GM18498 (cell line): ENCODE measurements around the gene PITPNM3.

Source experiments
- ATAC-seq: cut with Tn5 transposase; IDR thresholded peaks from one replicate; pipeline ENCODE4 v1.9.1; 2021; ENCODE audit warnings: mild to moderate bottlenecking, moderate library complexity; ENCODE audit not compliant: unreplicated experiment

PITPNM3 gene

DNA sequence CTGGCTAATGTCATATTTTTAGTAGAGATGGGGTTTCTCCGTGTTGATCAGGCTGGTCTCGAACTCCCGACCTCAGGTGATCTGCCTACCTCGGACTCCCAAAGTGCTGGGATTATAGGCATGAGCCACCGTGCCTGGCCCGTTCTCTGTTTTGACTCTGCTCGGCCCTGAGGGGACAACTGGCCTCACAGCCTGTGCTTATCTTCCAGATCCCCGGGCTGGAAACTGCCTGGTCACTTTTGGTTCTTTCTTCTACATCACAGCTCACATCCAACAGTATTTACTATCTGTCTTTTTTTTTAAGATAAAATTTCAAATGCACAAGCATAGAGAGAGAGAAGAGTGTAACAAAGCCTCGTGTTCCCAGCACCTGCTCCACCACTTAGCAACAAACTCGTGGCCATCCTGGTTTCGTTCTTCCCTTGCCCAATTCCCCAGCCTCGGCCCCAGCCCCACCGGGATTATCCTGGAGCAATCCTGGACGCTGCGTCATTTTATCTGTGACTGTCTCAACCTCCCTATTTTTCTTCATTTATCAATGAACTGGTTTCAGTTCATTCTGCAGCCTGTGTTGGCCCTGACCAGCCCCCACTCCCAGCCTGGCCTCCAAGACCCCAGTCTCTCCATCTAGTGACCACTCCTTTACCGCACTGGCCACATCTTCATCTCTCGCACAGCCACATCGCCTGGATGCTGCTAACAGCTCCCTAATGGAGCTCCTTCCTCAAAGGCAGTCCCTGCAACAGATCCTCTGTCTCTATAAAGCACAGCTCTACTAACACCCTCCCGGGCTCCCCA lies 91.0 kb downstream of the PITPNM3 start:
- ATAC-seq, result no peak

DNA sequence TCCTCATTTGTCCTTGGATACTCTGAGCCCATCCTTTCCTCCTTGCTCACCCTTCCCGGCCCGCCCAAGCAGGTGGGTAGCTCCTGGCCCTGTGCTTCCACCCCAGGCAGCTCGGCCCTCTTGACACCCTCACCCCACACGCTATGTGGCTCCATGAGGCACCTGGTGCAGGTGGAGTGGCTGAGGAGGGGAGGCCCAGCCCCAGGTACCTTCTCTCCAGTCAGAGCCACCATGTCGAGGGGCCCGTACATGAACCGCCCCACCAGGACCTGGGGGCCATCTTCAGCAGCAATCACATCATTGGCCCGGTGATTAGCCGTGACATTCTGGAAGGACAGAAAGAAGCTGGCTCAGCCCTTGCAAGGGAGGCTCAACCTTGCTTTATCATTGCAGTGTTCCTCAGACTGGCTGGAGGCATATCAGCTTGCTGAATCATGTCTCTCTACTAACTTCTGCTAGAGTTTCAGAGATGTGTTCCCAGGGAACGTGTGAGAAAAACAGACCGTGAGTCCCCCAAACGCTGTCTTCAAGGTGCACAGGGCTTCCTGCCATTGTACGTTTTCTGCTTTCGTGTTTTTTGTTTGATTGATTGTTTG lies 91.8 kb downstream of the PITPNM3 start:
- ATAC-seq, result no peak

DNA sequence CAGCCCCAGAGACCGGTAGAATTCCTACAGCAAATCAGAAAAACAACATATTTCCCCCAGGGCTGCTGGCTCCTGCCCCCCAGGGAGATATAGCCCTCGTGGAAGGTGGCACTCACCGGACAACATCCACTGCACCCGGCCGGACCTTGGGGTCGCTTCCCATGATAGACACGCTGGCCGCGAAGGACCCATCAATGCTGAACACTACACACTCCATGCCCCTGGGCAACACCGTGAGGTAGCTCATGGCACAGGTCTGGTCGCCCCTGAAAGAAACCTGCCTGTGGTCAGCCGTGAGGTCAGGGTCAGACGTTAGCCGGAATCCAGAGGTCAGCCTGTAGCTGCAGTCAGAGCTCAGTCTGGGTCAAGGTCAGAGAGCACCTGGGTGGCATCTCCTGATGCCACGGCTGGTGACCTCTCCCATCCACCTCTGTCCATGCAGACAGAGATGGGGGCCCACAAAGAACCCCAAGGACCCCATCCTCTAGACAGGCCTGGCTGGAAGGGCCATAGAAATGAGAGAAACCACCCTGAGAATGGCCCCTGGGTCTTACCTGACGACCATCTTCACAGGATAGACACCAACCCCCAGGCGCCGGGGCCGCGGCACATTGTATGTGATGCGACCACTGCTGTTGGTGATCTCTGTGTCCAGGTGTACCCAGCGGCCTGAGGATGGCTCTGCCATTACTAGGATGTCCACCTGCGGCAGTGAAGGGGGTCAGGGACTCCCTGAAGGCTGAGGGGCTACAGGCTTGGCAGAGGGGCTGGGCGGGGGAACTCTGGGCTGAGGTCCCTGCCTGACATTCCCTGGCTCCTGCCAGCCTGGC lies 92.5 kb downstream of the PITPNM3 start:
- ATAC-seq, result no peak

DNA sequence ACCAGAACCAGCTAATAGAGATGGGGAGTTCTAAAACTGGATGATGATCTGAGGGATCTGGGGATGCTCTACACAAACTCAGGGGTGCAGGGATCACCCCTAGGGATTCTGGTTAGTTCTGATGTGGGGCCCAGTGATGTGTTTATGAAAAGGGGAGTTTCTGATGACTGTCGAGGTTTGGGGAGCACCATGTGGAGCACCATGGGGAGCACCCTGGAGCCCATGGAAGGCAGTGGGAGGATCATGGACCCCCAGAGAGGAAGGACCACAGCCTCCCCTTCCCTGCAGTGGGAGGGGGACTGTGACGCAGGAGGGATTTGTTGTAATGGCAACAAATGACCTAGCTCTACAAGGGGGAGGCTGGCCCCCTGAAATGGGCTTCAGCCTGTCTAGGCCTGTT lies 93.7 kb downstream of the PITPNM3 start:
- ATAC-seq, result no peak

DNA sequence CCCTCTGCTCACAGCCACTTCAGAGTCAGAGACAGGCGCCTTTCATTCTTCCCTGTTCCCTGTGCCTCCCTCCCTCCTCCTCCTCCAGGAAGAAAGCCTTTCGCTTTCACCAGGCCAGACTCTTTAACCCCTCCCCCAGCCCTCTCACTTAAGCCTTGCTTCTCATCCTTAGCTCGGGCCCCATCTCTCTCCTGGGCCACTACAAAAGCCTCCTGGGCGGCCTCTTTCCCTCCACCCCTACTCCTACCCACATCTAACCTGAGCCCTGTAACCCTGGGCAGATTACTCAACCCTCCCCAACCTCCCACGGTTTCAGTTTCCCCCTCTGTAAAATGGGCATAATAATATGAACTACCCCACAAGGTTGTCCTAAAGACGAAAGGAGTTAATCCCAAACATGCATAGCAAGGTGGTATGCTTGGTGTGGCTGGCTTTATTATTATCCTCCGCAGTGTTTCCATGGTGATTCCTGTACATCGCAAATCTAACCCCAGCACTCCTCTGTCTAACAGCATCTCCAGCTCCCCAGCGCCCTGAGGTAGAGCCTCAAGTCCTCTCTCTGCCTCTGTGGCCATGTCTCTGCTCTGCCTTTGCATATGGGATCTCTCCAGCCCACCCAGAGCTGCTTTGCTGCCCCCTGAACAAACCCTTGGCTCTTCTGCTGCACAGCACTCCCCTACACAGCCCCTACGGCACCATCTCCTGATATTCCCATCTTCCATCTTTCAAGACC lies 94.4 kb downstream of the PITPNM3 start:
- ATAC-seq, result no peak

DNA sequence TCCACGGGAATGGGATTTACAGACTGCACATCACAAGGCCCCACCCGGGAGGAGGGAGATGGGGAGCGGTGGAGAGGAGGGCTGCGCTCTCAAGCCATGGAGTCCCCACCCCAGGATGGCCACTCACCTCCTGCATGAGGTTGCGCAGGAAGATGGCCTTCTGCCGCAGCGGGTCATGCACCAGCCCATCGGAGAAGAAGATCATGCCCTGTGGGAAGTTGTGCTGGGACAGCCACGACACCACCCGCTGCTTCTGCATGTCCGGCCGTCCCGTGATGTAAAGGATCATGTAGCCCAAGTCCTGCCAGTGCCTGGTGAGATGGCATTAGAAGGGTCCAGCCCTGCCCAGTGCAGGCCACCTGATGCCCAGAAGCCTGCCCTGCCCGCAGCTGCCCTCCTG lies 95.1 kb downstream of the PITPNM3 start:
- ATAC-seq, result no peak

DNA sequence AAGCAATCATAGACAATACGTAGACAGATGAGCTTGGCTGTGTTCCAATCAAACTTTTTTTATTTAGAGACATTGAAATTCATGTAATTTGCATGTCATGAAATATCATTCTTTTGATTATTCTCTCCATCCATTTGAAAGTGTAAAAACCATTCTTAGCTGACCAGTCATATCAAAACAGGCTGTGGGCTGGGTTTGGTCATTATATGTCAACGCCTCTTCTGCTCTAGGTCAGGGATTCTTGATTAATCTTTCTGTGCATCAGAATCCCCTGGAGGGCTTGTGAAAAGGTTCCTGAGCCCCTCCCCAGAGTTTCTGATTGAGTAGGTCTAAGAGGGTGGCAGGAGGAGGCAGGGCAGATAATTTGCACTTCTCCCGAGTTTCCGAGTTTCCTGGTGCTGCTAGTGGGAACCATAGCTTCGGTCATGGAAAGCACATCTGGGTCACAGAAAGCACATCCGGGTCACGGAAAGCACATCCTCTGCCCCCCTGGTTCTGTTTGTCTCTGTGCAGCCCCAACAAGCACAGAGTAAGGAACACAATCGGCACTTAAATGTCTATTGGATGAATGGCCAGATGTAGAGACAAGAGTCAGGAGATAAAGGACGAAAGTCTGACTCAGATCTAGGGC lies 95.7 kb downstream of the PITPNM3 start:
- ATAC-seq, result no peak

DNA sequence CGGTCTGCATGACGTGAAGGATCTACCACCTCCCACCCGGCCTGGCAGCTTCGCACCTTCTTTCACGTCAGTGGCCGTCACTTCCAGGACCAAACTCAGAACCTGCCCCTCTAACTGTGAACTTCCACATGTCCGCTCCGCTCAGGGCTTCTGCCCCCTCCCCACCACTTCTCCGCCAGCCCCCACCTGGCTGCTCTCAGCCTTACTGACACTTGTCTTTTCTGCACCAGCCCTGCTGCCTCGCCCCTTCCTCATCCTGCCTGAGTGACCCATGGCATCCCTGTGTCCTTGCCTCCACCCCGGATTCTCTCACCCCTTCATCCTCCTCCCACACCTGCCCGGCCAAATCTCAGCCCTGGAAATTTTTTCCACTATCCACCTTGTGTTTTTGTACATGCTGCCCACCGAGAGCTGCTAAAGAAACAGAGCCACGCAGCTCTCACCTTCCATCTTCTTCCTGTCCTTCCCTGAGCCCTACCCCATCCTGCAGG lies 97.8 kb downstream of the PITPNM3 start:
- no peak for ATAC-seq

DNA sequence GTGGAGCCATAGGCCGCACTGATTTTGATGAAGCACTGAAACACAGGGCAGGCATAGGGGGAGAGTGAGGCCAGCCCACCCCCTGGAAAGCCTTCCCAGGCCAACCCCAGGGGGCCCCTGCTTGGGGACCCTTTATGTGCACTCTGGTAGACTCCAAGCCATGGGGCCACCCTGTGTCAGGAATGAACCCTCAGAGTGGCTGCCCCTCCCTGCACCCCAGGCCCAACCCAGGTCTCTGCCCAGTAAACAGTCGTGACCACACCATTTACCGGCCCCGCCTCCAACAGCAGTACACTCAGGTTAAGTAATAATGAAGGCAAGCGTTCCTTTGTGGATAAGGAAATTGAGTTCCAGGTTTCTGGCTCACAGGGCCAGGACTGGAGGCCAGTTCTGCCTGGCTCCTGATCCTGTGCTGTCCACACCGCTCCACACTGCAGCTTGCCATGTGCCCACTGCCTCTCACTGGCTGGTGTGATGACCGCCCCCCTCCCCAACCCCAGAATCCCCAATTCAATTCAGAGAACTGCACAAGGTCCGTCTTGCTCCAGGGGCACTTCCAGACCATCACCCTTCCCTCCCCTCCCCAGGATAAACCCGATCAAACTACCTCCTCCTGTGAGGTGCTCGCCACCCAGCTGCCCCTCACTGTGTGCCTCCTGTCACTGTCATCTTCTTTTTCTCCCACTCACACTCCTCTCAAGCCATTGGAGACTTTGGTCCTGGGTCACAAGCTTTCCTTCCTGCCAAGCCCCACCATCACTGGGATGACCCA lies 98.5 kb downstream of the PITPNM3 start:
- no peak for ATAC-seq

DNA sequence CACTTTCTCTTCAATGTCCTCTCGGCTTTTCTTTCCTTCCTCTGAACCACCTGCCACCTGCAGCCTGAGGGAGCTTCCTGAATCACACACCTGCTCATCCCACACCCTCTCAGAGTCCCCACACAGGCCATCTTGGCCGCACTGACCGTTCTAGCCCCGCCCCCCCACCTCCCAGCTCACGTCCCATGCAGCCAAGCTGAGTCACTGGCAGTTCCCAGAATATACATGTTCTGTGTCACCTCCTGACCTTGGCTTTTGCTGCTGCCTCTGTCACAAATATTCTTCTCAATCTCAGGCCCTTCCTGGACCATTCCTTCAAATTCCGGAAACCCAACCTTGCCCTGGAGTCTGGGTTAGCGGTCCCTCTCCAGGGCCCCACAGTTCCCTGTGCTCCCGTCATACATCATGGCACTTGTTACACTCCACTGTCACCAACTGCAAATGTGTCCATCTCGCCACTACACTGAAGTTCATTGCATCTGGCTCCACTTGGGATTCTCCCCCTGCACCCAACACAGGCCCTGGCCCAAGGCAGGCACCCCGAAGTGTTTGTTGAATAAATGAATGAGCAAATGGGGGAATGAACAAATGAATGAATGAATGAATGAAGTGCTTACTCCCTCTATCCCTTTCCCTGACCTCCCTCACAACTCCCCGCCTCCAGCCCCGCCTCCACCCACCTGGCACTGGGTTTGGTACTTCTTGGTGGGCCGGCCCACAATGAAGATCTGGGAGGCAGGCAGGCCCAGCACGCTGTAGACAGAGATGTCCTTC lies 99.3 kb downstream of the PITPNM3 start:
- no peak for ATAC-seq

DNA sequence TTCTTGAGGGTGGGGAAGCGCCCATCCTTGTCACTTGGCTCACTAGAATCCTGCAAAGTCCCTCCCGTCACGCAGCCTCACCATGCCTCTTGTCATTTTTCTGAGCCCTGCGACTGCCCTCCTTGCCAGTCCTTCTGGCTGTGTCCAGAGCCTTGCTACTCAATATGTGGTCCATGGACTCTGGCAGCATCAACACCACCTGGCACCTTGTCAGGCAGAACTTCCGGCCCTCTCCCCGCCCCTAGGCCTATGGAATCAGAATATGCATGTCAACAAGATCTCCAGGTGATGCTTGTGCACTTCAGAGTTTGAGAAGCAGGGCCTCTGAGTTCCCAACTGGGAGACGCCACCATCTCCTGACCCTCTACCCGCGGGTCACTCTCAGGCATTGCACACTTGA lies 100.0 kb downstream of the PITPNM3 start:
- ATAC-seq, result no peak

DNA sequence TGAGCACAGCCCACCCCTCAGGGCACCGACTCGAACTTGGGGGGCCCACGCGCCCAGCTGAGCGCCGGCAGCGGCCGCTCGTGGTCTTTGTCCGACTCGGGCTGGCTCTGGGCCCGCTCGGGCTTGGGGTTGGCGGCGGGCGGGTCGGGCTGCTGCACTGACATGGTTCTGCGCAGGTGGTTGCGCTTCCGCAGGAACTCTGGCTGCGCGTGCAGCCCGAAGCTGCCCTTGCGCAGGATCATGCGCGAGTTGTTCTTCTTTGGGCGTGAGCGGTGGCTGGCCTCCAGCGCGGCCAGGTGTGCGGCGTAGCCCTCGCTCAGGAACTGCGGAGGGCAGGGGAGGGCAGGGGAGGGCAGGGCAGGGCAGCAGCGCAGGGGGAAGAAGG lies 101.0 kb downstream of the PITPNM3 start:
- no peak for ATAC-seq

DNA sequence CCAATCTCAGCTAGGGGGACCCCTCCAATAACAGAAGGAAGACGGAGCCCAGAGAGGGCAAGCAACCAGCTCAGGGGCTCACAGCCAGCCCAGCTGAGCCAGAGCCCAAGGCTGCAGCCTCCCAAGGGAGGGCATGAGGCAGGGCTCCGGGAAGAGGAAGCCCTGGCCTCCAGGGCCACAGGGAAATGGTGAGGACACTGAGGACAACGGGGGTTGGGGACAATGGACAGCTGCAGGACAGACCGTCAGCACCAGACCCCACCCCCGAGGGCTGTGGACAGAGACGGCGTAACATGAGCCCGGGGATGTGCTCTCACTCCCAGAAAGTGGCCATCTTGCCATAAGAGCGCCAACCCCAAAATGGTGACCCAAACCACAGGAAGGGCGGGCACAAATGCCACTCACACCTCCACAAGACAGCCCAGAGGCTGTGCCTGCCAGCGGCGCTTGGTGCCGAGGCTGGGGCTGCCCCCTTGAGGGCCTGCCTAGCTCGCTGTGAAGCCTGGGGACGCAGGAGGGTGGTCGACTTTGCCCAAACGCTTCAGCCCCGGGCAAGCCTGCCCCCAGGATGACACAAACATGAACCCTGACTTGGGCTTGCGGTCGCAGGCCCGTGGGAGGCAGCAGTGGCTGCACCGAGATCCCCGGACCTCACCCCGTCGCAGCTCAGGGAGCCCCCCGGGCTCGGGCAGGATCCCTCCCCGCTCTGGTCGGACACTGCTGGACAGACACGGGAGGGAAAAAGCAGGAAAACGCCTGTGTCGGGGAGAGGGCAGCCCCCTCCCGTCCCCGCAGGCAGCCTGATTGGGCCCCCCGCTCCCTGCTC lies 101.6 kb downstream of the PITPNM3 start:
- ATAC-seq, result no peak

DNA sequence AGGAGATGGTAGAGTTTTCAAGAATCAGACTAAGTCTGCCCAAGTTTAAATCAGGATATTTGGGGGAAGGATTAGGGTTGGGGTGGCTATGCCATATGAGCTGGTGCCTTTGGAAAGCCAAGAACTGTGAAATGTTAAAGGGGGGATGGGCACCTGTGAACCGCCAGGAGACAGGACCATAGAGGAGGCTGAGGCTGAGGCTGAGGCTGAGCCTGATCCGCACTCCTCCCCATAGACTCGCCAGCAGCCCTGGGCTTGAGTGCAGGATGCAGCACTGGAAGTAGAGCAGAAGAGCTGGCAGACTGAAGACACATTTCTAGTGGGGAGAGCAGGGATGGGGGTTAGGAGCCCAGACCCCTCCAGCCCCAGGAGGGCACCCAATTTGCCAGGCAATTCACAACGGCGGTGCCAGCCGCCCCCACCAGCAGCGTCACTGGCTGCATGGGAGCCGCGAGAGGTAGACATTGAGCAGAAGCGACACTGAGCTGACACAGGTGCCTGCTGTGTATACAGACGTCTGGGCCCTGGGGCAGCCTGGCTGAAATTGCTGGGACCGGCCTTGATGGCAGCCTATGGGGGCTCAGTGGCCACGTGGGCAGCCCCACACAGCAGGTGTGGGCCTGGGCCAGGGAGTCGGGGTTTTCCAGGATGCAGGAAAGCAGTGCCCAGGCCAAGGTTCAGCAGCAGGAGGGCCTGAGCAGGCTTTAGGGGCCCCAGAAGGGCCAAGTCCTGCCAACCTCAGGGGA lies 102.9 kb downstream of the PITPNM3 start:
- no peak for ATAC-seq

DNA sequence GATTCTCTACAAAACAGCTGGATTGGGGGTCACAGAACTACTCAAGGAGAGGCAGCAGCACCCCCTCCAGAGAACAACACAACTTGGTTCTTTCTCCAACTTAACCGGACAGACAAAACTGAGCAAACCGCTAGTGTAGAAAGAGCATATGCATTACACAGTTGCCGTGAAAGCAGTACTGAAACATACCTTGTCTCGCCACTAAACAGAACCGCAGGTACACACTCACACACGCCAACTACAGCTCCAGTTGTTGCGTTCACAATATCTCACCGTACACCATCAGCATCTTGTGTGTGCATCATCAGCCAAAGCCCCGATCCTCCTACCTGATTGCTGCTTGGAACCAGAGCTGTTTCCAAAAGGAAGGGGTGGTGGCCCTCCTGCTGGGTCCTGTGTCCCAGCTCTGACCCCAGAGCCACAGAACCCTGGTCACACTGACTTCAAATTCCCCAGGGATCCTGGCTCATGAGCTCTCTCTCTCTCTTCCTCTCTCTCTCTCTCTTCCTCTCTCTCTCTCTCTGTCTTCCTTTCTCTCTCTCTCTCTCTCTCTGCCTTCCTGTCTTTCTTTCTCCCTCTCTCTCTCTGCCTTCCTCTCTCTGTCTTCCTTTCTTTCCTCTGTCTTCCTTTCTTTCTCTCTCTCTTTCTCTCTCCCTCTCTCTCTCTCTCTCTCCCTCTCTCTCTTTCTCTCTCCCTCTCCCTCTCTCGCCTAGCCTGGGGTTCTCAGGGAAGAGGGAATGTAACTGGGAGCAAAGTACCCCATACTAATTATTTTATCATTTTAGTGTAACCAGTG lies 103.7 kb downstream of the PITPNM3 start:
- no peak for ATAC-seq

DNA sequence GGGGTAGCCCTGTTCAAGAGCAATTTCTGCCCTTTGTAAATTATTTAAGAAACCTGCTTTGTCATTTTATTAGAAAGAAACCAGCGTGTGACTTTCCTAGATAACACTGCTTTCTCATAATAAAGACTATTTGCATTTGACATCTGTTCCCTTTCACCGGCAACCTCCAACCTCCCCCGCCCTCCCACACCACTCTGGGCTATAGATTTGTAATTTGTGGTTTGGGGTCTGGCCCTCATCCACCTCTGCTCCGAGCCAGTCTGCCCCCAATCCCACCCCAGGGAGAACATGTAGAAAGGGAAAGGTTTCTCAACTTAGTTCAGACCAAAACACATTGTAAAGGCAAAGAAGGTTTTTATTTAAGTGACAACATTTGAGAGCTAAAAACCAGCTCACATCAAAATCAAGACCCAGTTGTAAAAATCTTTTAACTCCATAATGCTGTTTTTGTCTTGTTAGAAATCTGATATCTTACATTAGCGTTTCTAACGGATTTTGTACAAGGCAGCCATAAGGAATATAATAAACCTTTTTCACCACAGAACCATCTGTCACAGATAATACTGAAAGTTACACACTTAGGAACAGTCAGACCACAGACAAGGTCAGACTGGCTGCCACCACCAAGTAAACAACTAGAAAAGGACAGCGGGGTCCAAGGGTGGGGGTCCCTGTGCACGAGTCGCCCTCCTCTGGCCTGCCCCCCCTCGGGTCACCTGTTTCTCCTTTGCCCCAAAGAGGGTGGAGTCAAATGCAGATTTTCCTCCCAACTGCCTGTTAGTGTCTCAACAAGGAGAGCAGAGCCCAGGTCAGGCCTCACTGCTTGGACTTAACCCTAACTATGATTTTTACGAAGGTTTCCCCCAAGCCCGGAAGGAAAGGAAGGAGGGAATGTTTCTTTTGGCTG lies 105.2 kb downstream of the PITPNM3 start:
- ATAC-seq, result peak; percentile 45
